Measurements from ENCODE around the gene ZNF195.
"Not testable (repeated sequence)": the region's sequence is repeated elsewhere in the genome, so short reads cannot be mapped to it uniquely, and the experiment has no call there.

Gene ZNF195

DNA sequence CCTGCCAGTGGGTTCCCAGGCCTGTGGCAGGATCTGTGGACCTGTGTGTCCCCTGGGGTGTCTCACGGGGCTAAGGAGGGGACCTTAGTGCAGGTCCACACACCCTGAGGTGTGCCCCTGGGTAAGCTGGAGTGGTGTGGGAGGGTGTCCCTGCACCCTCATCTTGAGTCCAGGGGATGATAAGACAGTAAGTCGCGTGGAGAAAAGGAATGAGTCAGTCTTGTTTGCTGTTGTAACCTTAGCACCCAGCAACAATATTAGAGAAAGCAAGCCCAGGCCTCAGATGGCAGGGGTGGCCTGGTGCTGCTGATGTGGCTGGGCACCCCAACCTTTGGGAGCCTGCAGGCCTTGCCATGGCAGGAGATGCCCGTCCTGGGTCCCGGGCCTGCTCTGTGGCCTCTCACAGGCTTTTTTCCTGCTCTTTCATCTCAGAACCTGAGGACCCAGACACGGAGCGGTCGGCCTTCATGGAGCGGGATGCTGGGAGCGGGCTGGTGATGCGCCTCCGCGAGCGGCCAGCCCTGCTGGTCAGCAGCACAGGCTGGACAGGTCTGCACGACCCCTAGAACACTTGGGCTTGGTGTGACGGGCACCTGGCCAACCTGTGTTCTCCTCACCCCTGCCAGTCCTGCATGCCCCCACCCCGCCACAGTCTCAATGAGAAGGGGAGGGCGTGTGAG, 23.4 kb upstream of the ZNF195 start:
- not testable (repeated sequence) for FAIRE-seq

DNA sequence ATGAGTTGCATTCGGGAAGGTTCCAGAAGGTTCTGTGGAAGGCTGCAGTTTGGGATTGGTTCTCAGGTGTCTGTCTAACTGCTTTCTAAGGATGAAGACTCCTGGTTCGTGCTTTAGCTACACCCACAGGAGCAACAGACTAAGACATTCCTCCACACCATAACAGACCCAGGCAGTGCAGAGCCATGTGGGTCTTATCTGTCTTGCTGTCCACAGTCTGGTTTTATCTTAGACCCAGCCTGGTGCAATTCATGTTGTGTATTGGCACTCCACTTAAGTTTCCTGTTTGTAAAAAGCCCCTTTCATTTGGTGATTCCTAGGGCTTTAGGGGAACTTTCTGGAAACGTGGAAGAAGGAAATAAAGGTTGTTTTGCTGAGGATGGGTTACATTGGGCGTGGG, 22.1 kb upstream of the ZNF195 start:
- FAIRE-seq: not testable (repeated sequence)

DNA sequence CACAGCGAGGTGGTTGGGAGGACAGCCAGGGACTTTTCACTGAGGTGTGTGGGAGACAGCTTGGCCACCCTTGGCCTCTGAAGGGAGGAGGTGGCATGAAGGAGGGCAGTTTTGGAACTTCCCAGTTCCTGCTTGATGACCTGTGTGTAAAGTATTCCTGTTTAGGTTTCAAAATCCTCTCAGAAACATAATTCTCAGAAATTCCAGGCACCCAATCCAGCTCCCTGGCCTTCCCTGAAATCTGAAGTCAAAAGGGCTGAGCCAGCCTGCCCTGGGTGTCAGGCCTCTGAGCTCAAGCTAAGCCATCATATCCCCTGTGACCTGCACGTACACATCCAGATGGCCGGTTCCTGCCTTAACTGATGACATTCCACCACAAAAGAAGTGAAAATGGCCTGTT, 19.6 kb upstream of the ZNF195 start:
- FAIRE-seq: not testable (repeated sequence)

DNA sequence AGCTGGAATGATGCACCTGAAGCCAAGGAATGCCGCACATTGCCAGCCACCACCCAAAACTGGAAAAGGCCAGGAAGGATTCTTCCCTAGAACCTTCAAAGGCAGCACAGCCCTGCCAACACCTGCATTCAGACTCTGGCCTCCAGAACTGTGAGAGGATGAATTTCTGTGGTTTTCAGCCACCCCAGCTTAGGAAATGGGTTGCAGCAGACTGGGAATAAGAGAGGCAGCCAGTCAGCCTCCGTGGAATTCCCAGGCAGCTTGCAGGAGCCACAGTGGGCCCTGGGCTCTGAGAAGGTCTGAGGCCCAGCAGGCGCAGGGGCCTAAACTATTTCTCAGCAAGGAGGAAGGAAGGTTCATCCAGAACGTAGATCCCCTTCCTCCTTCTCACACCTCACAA, 19.2 kb upstream of the ZNF195 start:
- not testable (repeated sequence) for FAIRE-seq

DNA sequence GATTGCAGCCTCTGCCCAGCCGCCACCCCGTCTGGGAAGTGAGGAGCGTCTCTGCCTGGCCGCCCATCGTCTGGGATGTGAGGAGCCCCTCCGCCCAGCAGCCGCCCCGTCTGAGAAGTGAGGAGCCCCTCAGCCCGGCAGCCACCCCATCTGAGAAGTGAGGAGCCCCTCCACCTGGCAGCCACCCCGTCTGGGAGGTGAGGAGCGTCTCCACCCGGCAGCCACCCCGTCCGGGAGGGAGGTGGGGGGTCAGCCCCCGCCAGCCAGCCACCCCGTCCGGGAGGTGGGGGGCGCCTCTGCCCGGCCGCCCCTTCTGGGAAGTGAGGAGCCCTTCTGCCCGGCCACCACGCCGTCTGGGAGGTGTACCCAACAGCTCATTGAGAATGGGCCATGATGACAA, 18.3 kb upstream of the ZNF195 start:
- FAIRE-seq: not testable (repeated sequence)

DNA sequence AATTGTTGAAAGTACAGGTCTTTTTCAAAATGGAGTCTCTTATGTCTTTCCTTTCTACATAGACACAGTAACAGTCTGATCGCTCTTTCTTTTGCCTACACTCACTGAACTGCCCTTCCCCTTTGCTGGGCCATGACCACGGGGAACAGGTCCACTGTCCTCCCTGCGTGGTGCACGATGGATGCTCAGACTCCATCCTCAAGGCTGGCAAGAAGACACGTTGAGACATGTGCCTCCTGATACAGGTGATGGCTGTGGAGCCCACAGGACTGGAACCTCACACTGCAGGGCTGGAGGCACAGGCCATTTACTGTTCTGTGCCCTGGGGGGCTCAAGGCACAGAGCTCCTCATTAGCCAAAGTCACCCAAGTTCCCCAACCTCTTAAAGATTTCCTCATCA, 16.5 kb upstream of the ZNF195 start:
- FAIRE-seq: not testable (repeated sequence)

DNA sequence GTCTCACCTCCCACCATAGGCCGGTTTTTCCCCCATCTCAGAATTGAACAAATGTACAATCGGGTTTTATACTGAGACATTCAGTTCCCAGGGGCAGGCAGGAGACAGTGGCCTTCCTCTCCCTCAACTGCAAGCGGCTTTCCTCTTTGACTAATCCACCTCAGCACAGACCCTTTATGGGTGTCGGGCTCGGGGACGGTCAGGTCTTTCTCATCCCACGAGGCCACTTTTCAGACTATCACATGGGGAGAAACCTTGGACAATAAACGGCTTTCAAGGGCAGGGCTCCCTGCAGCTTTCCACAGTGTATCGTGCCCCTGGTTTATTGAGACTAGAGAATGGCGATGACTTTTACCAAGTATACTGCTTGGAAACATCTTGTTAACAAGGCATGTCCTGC, 16.0 kb upstream of the ZNF195 start:
- FAIRE-seq: not testable (repeated sequence)

DNA sequence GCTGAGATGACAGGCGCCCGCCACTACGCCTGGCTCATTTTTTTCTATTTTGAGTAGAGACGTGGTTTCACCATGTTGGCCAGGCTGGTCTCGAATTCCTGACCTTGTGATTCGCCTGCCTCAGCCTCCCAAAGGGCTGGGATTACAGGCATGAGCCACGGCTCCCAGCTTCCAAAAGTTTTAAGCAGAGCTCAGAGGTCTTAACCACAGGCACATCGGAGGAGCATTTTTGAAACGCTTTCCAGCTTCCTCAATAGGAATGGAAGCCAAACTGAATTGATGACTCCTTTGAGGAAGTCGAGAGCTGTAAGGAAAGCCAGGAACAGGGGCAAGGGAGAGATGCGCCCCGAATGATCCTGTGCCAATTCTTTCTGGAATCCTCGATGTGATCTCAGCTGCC, 14.5 kb upstream of the ZNF195 start:
- FAIRE-seq: not testable (repeated sequence)

DNA sequence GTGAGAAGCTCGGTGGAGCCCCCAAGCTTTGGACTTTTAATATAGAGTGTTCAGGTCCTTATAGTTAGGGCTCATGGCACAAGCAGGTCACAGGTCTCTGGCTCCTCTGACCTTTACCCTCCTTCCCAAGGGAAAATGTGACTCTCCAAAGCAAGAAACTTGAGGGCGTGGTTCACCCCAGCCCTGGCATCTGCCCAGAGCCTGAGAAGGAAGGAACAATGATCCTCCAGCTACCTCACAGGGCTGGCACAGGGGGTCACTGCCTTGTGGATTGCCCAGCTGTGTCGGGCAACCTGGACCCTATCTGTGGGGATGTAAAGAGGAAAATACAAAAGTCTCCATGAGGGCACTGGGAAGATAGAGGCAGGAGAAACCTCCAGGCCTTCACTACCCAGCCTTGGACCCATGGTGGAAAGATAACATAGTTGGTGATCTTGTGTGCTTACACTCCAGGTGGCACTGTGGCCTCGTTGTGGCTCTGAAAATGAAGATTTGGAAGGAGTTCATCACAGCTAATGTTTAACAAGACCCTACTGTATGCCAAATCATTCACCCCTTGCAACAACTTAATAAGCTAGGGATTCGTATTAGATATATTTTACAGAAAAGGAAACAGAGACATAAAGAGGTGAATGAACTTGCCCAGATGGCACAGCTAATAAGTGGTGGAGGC, 3.8 kb upstream of the ZNF195 start:
- FAIRE-seq: no peak

DNA sequence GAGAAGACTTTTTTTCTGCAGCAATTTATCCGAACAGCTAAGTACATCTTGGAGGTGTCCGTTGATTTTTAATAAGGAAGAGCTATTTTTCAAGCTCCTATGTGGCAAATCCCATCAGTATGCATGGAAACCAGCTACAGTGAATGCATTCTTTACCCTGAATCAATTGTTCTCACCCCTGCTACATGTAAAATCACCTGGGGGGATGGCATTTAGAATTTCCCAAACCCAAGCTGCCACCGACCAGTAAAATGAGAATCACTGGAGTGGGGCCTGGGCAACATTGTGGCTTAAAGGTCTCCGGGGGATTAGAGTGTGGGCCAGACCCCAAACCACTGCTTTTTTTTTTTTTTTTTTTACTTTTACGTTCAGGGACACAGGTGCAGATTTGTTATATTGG, 2.8 kb upstream of the ZNF195 start:
- FAIRE-seq: no peak

DNA sequence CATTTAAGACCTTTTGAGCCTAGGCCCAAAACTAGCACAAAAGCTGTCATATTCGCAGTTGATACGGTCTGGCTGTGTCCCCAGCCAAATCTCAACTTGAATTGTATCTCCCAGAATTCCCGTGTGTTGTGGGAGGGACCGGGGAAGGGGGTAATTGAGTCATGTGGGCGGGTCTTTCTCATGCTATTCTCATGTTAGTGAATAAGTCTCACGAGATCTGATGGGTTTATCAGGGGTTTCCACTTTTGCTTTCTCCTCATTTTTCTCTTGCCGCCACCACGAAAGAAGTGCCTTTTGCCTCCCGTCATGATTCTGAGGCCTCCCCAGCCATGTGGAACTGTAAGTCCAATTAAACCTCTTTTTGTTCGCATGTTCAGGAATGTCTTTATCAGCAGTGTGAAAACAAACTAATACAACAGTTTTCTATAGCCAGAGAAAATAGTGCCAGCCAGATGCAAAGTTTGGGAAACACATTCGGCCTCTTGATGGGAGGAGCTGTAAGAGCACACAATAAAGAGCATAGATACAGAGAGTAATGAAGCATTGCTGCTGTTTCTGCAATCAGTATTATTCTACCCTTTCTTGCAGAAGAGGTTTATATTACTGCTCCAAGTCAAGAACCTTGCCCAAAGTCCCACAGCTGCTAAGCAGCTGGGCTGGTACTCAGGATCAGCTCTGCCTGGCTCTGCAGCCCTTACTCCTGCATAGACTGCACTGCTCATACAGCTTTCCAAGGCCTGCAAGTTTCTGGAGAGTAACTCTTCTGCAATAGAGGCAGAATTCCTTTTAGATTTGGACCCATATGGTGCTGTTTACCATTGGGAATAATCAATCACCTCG, 2.0 kb upstream of the ZNF195 start:
- no peak for FAIRE-seq

DNA sequence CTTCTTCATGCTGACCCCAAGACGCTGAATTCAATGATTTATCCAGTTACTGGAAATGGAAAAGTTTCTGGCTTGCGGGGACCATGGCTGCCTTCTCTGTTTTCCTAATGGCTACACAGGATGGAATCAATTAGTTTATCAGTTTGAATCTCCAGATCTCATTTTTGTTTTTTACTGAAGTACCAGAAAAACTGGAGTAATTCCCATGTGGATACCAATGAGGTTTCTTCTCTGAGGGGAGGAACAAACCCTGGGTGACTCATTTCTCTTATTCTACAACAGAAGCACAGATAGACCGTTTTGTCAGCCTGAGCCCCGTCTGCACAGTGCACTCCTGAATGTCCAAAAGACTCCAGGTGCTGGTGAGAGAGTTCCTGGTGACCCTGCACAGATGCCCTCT, 3.4 kb downstream of the ZNF195 start:
- FAIRE-seq: no peak

DNA sequence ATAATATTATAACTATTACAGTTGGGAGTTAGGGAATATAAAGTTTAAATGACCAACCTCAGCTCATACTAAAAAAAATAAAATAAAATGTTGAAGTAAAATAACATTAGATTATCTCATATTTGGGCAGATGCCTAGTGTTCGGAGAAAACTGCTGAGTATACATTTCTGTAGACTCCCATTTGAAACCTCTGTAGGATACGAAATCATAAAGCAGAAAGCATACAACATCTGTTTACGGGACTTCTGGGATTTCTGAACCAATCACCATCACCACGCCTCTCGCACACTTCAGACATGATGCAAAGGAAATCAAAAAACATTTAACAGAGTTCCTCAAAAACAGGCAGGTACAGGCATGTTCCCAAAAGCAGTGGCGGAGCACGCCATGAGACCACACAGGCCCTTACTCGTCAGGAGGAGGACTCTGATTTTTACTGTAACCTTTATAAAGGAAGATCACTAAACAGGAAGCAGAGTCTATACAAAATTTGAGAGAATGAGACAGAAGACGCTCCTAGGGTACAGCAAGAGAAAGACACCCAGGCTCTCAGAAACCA, 8.6 kb downstream of the ZNF195 start:
- FAIRE-seq: no peak

DNA sequence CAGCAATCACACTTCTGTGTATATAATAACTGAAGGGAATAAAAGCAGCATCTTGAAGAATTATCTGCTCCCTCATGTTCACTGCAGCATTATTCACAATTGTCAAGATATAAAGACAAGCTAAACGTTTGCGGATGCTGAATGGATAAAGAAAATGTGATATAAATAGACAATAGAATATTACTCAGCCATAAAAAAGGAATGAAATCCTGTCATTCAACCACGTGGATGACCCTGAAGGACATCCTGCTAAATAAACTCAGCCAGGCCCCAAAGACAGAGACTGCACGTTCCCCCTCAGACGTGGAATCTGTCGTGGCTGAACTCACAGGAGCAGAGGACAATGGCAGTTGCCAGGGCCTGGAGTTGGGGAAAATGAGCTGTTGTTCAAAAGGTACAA, 9.6 kb downstream of the ZNF195 start:
- no peak for FAIRE-seq

DNA sequence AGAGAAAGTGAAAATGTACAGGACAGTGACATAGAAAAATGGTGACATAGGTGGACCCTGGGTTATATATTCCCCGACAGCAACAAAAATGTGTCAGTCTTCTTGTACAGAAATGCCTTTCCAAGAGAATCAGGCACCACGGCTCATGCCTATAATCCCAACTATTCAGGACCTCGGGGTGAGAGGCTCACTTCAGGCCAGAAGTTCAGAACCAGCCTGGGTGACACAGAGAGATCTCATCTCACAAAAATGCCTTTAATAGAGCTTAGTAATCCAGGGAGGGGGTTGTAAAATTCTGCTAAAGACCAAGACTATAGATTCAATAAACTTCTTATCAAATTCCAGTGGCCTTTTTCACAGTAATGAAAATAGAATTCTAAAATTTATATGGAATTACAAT, 10.7 kb downstream of the ZNF195 start:
- no peak for FAIRE-seq

DNA sequence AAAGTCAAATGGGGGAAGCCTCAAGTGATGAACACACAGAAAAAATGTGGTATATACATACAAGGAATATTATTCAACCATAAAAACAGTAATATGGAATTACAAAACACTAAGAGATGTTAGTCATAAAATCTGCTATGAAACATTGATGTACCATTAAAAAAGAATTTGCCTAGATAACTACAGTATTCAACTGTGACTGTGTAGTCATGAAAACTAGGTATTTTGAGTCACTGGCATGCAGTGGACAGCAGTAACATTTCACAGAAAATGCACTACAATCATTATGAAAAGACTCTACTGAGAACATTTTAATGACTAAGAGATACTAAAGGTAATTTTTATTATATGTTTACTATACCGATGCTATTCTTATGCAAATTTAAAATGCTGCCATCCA, 11.7 kb downstream of the ZNF195 start:
- no peak for FAIRE-seq

DNA sequence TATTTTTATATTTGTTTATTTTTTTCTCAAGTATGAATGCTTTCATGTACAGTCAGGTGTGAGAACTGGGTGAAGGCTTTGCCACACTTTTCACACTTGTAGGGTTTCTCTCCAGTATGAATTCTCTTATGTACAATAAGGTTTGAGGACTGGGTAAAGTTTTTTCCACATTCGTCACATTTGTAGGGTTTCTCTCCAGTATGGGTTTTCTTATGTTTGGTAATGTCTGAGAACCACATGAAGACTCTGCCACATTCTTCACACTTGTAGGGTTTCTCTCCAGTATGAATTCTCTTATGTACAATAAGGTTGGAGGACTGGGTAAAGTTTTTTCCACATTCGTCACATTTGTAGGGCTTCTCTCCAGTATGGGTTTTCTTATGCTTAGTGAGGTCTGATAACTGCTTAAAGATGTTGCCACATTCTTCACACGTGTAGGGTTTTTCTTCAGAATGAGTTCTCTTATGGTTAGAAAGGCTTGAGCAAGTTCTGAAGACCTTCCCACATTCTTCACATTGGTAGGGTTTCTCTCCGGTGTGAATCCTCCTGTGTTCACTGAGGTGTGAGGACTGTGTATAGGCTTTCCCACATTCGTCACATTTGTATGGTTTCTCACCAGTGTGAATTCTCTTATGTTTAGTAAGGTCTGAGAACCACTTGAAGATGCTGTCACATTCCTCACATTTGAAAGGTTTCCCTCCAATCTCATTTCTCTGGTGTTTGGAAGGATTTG, 19.7 kb downstream of the ZNF195 start:
- FAIRE-seq: no peak

DNA sequence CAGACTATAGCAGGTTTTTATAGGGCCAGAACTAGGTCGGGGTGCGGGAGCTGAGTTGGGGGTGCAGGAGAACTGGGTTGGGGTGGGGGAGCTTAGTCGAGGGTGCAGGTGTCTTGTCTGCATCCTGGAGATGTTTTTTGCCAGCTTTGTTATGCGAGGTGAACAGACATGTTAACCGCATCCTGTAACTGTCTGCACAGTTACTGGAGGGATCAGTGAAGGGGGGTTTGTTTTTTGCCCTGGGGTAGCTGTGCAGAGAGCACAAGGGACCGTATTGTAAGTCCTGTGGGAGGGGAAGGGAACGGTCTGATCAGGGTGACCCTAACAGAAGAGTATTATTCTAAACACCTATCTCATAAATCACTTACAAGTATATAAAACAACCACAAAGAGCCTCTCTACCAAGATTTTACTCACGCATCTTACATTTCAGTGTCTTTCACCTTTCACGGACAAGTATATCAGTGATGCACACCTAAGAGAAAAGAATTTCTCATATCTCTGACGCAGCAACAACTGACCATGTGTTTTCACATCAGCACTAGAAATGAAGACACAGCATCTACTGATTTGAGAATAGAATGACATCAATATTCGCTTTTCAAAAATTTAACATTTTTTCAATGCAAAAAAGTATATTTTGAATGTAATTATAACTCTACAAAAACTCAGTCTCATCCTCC, 20.8 kb downstream of the ZNF195 start:
- FAIRE-seq: no peak

DNA sequence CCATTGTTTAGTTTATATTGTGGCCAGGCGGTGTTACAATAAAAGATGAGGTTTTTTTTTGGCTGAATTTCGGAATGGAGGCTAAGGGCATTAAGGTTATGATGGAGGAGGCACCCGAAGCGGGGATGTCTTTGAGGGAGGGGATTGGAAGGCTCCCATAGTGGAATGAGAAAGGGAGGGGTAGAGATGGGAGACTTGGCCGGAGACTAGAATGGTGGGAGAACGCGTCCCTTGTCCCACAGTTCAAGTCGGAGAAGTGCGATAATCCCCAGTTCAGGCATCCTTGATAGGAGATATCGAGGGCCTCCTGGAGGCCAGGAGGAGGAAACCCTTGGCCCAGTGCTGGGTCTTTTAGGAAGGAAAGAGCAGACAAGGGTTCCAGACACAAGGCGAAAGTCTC, 21.6 kb downstream of the ZNF195 start:
- no peak for FAIRE-seq

DNA sequence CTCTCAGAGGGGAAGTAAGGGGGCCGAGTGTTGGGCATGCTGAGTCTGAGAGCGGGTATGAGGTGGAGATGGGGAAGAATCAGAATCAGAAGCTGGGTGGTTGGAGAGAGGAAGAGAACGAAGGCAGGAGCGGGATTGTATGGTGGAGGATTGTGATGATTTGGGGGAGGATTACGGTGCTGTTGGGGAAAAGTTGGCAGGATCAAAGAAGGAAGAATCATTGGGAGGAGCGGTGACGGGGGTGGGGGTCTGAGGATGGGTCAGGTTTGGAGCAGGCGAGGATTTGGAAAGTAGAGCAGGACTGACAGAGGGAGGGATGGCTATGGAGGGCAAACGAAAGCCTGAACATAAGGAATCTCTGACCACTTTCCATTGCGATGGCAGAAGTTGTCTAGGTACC, 22.1 kb downstream of the ZNF195 start:
- FAIRE-seq: no peak

DNA sequence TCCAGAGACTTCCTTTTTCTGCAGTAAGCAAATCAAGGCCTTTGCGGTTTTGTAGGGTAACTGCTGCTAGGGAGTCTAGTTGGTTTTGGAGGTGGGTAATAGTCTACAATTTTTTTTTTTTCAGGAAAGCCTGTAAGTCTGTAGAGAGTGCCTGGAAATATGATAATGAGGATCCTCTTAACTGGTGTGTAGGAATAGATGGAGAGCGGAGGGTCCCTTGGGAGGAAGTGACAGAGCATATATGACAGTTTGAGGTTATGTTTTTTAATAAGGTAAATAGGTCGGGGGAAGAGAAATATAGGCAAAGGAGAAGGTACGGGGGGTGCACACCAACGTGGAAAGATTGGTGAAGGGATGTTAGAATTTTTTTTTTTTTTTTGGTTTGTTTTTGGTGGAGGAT, 25.9 kb downstream of the ZNF195 start:
- FAIRE-seq: no peak

DNA sequence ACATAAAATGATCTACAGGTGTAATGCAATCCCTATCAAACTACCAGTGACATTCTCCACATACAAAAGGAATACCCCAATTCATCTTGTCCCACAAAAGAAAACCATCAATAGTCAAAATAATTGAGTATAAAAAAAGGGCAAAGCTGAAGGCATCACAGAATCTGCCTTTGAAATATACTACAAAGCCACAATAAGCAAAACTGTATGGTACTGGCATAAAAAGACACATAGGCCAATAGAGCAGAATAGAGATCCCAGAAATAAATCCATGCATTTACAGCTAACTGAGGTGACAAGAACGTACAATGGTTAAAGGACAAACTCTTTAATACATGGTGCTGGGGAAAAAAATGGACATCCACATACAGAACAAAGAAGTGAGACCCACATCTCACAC, 31.8 kb downstream of the ZNF195 start:
- FAIRE-seq: no peak
